Head of caudate nucleus (tissue), 42 donors: ENCODE results near the gene ADAMTS12.
"Not testable (repeated sequence)": the region's sequence is repeated elsewhere in the genome, so short reads cannot be mapped to it uniquely, and the experiment has no call there.

Experiments
- DNase-seq, 42 donors: peaks; one replicate each; pipeline versions ENCODE4 v3.0.0 to v3.0.0-alpha.2; 2020 to 2021; ENCODE audit warnings: mixed read lengths in 7 of 42
- intact Hi-C: fragments of 100-400 bp; cut with DNase I; formaldehyde crosslinking; loops from one replicate; pipeline ENCODE4 v1.15.0; 2022

The ADAMTS12 gene

DNA sequence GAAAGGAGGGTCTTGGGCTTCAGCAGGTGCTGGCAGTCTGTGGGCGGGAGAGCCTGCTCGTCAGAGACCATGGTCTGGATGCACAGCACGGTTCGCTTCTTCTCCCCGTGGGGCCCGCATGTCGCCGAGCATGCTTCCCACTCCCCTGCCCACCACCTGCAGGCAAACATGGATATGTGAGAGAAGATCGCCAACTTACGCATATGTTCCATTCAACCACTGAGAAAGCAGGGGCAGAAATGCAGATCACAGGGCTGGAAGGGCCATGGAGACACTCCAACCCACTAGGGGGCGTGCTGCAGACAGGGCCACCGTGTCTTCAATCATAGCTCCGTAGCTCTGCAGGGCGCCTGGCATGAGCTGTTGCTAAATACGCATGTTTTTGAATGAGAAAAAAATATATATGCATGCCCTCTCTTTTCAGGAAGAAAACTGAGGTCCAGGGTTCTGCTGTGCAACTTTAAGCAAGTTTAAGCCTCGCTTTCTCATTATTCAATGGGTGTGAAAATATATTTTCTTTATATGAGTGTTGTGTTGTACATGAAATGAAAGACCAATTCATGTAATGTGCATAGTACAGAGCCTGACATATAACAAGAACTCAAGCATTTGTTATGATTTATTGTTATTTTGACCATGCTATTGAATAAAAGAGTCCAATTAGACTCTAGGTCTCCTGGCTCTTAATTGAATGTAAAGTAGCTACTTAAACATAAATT lies 303.0 kb downstream of the ADAMTS12 start:
- DNase-seq, result peak in 2 of 42 donors; percentile 4 to 9
- intact Hi-C loops, result no loop called here

- intact Hi-C loops, result no loop called here
- DNase-seq, result no peak
These were observed 308.5 kb downstream of the ADAMTS12 start for GRCh38 chr5:33583332-33583731.

- no peak for DNase-seq
- intact Hi-C loops, result no loop called here
These were observed 309.4 kb downstream of the ADAMTS12 start for GRCh38 chr5:33582417-33582816.

- DNase-seq, result no peak
- intact Hi-C loops, result no loop called here
These were observed 312.0 kb downstream of the ADAMTS12 start for GRCh38 chr5:33579789-33580188.

DNA sequence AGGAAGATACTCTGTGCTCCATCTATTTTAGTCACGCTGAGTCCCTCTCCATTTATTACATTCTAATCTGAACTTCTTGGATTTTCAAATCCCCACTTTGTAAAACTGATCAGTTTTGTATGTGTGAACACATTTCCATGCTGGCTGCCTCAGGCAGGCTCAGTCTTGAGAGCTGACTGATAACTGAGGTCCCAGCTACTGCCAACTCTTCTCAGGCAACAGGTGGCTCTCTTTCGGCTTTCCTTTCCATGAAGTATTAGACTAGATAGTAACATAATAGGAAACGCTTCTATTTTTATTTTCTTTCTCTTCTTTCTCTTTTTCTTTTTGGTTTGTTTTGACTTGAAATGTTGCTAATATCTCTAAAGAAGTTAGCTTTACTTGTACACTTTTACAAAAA lies 312.6 kb downstream of the ADAMTS12 start:
- intact Hi-C loops, result no loop called here
- DNase-seq, result no peak

GRCh38 chr5:33576726-33577590 lies 314.8 kb downstream of the ADAMTS12 start:
- DNase-seq, result no peak
- intact Hi-C loops, result no loop called here

DNA sequence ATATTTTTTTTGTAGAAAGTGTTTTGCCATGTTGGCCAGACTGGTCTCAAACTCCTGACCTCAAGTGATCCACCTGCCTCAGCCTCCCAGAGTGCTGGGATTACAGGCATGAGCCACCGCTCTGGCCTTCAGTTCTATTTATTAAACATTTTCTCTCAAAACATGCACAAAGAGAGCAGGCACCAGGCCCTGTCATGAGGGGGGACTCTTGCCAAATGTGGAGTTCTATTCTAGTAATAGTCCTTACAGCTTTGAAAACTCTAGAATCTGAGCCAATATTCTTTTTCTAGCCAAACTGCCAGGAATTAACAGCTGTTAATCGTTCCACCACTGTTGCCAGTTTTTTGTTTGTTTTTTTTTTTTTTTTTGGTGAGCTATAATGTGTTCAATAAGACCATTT lies 326.5 kb downstream of the ADAMTS12 start:
- peak in 13 of 42 donors; percentile 2 to 57 (median 27) for DNase-seq
- intact Hi-C loops, result no loop called here

DNA sequence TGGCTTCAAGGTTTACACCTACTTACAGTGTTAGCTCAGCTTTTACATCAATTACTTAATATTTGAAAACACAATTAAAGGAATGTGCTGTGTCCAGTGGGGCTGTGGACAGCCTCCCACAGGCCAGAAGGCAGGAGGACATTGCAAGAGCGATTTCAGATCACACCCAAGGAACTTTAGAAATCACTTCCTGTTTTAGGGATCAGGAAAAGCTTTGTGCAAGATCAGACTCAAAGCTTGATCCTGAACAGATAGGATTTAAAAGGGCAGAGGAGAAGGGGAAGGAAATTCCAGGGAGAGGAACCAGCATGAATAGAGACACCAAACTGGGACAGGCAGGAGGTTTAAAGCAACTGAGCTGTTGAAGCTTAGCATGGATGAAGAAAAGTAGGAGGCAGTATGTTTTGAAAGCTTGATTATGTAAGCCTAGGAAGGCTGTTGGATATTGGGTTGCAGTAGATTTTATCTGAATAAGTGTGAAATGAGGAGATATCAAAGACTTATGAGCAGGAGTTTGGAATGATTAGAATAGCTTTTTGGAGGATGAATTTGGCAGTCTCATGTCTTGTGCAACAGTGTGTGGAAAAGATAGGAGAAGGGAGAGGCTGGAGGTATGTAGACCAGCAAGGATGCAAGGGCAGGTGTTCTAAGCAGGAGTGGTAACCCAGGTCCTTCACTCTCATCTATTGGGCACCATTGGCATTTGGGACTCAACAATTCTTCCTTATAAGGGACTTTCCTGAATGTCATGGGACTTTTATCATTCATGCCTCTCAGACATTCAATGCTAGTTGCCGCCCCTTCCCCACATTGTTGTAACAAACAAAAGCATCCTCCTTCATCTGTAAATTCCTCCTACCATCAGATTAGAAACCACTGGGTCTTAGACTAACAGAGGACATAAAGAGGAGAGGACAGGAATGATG lies 327.5 kb downstream of the ADAMTS12 start:
- peak in 1 of 42 donors; percentile 18 for DNase-seq
- intact Hi-C loops, result no loop called here

DNA sequence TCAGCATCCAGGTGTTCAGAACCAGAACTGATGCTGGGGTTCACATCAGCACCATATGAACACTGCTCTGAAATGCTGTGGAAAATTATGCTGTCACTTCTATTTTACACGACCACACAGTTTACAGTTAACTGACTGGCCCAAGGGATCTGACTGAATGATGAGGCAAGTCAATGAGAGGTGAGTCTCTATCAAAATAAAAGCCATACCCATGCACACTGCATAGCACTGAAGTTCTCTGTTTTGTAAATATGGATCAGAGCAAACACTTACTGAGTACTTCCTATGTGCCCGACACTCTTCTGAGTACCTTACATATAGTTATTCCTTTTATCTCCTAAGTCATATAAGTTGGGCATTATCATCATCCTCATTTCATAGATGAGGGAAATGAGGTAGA lies 328.3 kb downstream of the ADAMTS12 start:
- DNase-seq, result no peak
- intact Hi-C loops, result no loop called here

GRCh38 chr5:33558489-33558888 lies 333.3 kb downstream of the ADAMTS12 start:
- DNase-seq, result no peak
- intact Hi-C loops, result no loop called here

DNA sequence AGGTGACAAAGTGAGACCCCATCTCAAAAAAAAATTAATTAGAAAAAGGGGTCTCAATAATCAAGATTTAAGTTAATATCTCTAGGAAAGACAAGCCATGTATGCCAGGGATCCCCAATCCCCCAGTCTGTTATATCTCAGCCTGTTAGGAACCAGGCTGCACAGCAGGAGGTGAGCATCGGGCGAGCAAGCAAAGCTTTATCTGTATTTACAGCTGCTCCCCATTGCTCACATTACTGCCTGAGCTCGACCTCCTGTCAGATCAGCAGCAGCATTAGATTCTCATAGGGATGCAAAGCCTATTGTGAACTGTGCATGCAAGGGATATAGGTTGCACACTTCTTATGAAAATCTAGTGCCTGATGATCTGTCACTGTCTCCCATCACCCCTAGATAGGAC lies 334.2 kb downstream of the ADAMTS12 start:
- DNase-seq, result no peak
- intact Hi-C loops, result no loop called here

GRCh38 chr5:33556330-33557328 lies 335.2 kb downstream of the ADAMTS12 start:
- DNase-seq, result no peak
- intact Hi-C loops, result no loop called here

- no peak for DNase-seq
- intact Hi-C loops, result no loop called here
These were observed 341.7 kb downstream of the ADAMTS12 start for GRCh38 chr5:33549982-33550567.

GRCh38 chr5:33539790-33540189 lies 352.0 kb downstream of the ADAMTS12 start:
- DNase-seq, intact Hi-C loops: not testable (repeated sequence)

DNA sequence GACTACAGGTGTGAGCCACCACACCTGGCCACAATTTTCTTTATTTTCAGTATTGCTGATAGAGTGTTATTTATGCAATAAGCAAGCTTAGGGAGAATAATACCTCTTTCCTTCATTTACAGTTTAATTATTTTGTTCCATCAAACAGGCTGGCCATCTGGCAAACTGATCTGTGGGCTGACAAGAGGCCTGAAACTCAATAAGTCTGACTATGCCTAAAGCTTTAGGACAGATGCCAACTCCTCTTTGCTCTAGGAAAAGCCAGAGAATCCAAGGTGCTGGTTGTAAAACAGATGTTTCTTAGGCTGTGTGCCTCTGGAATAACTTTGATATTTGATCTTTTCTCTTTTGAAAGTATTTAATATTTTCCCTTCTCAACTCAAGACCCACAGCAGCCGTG lies 352.6 kb downstream of the ADAMTS12 start:
- intact Hi-C loops, result no loop called here
- no peak for DNase-seq

GRCh38 chr5:33538201-33538600 lies 353.6 kb downstream of the ADAMTS12 start:
- intact Hi-C loops, result no loop called here
- no peak for DNase-seq

- no peak for DNase-seq
- intact Hi-C loops, result no loop called here
These were observed 354.6 kb downstream of the ADAMTS12 start for GRCh38 chr5:33537240-33537639.

GRCh38 chr5:33536802-33537201 lies 355.0 kb downstream of the ADAMTS12 start:
- intact Hi-C loops, result no loop called here
- DNase-seq, result no peak
